HG03139 (cell line): ENCODE data around the gene NFIA.

Experiments used
- ATAC-seq: cut with Tn5 transposase; IDR thresholded peaks from one replicate; pipeline ENCODE4 v1.9.1; 2021; ENCODE audit not compliant: unreplicated experiment

NFIA gene

GRCh38 chr1:61412601-61413000 lies 330.2 kb downstream of the NFIA start:
- ATAC-seq = no peak

GRCh38 chr1:61419196-61419595 lies 336.8 kb downstream of the NFIA start:
- ATAC-seq = no peak

GRCh38 chr1:61419657-61420056 lies 337.3 kb downstream of the NFIA start:
- ATAC-seq = no peak

- no peak for ATAC-seq
Measured at GRCh38 chr1:61420243-61420642, 337.9 kb downstream of the NFIA start.

- no peak for ATAC-seq
Measured at GRCh38 chr1:61420909-61421835, 338.8 kb downstream of the NFIA start.

GRCh38 chr1:61423643-61424042 lies 341.3 kb downstream of the NFIA start:
- no peak for ATAC-seq

GRCh38 chr1:61424382-61424781 lies 342.0 kb downstream of the NFIA start:
- ATAC-seq = no peak

GRCh38 chr1:61425040-61425439 lies 342.7 kb downstream of the NFIA start:
- ATAC-seq = no peak

GRCh38 chr1:61426254-61426653 lies 343.9 kb downstream of the NFIA start:
- no peak for ATAC-seq

- ATAC-seq = no peak
Measured at GRCh38 chr1:61426885-61427284, 344.5 kb downstream of the NFIA start.

- ATAC-seq = no peak
Measured at GRCh38 chr1:61427510-61427909, 345.1 kb downstream of the NFIA start.

GRCh38 chr1:61428146-61428545 lies 345.8 kb downstream of the NFIA start:
- ATAC-seq = no peak

- ATAC-seq = no peak
Measured at GRCh38 chr1:61432616-61433388, 350.4 kb downstream of the NFIA start.

- ATAC-seq = no peak
Measured at GRCh38 chr1:61433646-61434045, 351.3 kb downstream of the NFIA start.

GRCh38 chr1:61434276-61434675 lies 351.9 kb downstream of the NFIA start:
- ATAC-seq = no peak

GRCh38 chr1:61435226-61435625 lies 352.9 kb downstream of the NFIA start:
- ATAC-seq = no peak

GRCh38 chr1:61436016-61436415 lies 353.7 kb downstream of the NFIA start:
- no peak for ATAC-seq

- no peak for ATAC-seq
Measured at GRCh38 chr1:61436491-61437120, 354.2 kb downstream of the NFIA start.

GRCh38 chr1:61439234-61439633 lies 356.9 kb downstream of the NFIA start:
- no peak for ATAC-seq

- ATAC-seq = no peak
Measured at GRCh38 chr1:61441723-61442262, 359.4 kb downstream of the NFIA start.

GRCh38 chr1:61442544-61442943 lies 360.2 kb downstream of the NFIA start:
- no peak for ATAC-seq
